ENCODE data around the gene GLCE.
A peak's percentile ranks its signal among the peaks of the same experiment; 100 is the strongest.

The GLCE gene

DNA sequence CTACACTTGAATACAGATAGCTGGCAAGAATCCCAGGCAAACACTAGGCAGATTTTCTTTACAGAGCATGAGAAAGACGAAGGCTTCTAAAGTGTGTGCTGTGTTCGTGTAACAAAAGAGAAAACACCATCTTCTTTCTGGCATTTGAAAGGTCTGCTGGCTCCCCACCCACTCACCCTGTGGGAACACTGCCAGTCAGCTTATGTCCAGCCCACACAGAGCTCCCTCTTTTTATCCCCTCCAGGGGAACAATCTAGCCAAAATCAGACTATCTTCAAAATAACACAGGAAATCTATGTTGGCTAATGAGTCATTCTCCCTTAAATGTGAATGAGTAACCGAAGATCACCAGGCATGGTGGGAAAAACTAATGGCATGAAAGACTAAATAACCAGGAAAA is 92.7 kb downstream of the GLCE start:
- no CpG with 5 or more reads among the region's 3 CpGs for WGBS, 2 donors (ENCODE audit: extremely low coverage in 2 of 2, insufficient read length in 2 of 2, insufficient replicate concordance in 1 of 2)

DNA sequence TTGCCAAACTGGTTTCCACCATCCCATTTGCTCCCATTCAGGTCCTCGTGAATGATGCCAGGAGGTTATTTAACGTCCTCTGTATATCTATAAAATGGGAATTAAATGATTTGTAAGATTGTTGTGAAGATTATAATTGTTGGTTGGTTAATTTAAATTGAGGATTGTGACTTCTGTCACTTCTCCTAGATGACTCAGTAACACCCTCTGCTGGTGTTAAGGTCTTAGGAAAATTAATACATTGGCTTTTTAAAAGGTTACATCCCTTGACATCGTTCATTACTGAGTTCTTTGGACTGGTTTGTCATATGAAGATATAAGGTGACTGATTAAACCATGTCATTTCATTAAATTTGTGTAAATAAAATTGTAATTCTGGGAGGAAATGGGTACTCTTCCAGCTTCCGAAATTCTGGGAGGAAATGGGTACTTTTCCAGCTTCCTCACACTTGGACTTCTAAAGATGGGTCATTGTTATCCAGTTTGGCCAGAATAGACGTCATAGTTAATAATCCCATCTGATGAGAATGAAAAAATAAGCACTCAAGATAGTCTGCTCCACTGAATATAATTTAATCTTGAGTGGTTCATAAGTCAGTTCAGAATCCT is 105.0 kb downstream of the GLCE start:
- Histone ChIP-seq H3K4ac (ENCODE audit: low read length) (no peak overlapping the region), H2BK120ac (ENCODE audit: low read depth, low read length) (no peak overlapping the region), H3K14ac (ENCODE audit: low read length) (no peak overlapping the region), H4K8ac (ENCODE audit: low read depth, low read length) (no peak overlapping the region), H3K9me3 (replicated peaks in 1 of 2; ENCODE audit: control insufficient read depth in 2 of 2, insufficient read depth in 1 of 2, low read depth in 1 of 2, low read length in 2 of 2) (no peaks in the 10 kb centered on the region), H3K4me3 (ENCODE audit: low read length in 2 of 2) (no peak overlapping the region), H3K18ac (ENCODE audit: low read length) (no peak overlapping the region), H2BK12ac (ENCODE audit: low read length) (no peak overlapping the region), H3K4me1 (ENCODE audit: control insufficient read depth in 2 of 2, insufficient read depth in 1 of 2, low read depth in 1 of 2, low read length in 2 of 2) (no peaks in the 10 kb centered on the region), H3K27ac (replicated peaks; ENCODE audit: low read length) (no peak overlapping the region), H3K79me1 (ENCODE audit: low read depth, low read length) (no peaks in the 10 kb centered on the region), H2AK5ac (ENCODE audit: low read depth, low read length) (no peak overlapping the region), H3K9ac (ENCODE audit: low read depth, low read length, poor library complexity) (no peak overlapping the region), H3K36me3 (replicated peaks in 1 of 2; ENCODE audit: control insufficient read depth in 2 of 2, insufficient read depth in 2 of 2, low read length in 2 of 2) (no peaks in the 10 kb centered on the region), H2AFZ (ENCODE audit: low read length) (no peak overlapping the region), H2BK5ac (ENCODE audit: low read length) (no peak overlapping the region), H3K4me2 (ENCODE audit: insufficient read depth, low read length, poor library complexity, severe bottlenecking) (no peak overlapping the region), H4K91ac (ENCODE audit: low read depth, low read length, poor library complexity) (no peak overlapping the region), H3K27me3 (ENCODE audit: control insufficient read depth in 3 of 3, insufficient read depth in 3 of 3, low read depth in 1 of 3, low read length in 3 of 3) (no peaks in the 10 kb centered on the region), H3K23ac (ENCODE audit: low read depth, low read length, poor library complexity) (no peak overlapping the region), H2BK15ac (ENCODE audit: low read length) (no peak overlapping the region)
- WGBS, 2 donors (ENCODE audit: extremely low coverage in 2 of 2, insufficient read length in 2 of 2, insufficient replicate concordance in 1 of 2), result no CpG with 5 or more reads among the region's 5 CpGs
- no peak for DNase-seq (ENCODE audit: low spot score)

More for the DNA sequence above, 92.7 kb downstream of the GLCE start:
- H3K36me3 ChIP-seq (replicated peaks in 1 of 2; ENCODE audit: control insufficient read depth in 2 of 2, insufficient read depth in 2 of 2, low read length in 2 of 2), result no peaks in the 10 kb centered on the region
- no peak overlapping the region for H3K4me3 ChIP-seq (ENCODE audit: low read length in 2 of 2)
- H2BK5ac ChIP-seq (ENCODE audit: low read length), result no peak overlapping the region
- DNase-seq (ENCODE audit: low spot score), result peak; percentile 6
- no peak overlapping the region for H2BK120ac ChIP-seq (ENCODE audit: low read depth, low read length)
- peaks cover 0 to 4% of the 10 kb centered on the region in 2 donors for H3K4me1 ChIP-seq (ENCODE audit: control insufficient read depth in 2 of 2, insufficient read depth in 1 of 2, low read depth in 1 of 2, low read length in 2 of 2)
- H3K4me2 ChIP-seq (ENCODE audit: insufficient read depth, low read length, poor library complexity, severe bottlenecking), result no peak overlapping the region
- no peak overlapping the region for H2BK15ac ChIP-seq (ENCODE audit: low read length)
- H3K18ac ChIP-seq (ENCODE audit: low read length), result no peak overlapping the region
- no peak overlapping the region for H3K23ac ChIP-seq (ENCODE audit: low read depth, low read length, poor library complexity)
- no peak overlapping the region for H4K91ac ChIP-seq (ENCODE audit: low read depth, low read length, poor library complexity)
- no peaks in the 10 kb centered on the region for H3K79me1 ChIP-seq (ENCODE audit: low read depth, low read length)
- H3K27me3 ChIP-seq (ENCODE audit: control insufficient read depth in 3 of 3, insufficient read depth in 3 of 3, low read depth in 1 of 3, low read length in 3 of 3), result no peaks in the 10 kb centered on the region
- H3K9ac ChIP-seq (ENCODE audit: low read depth, low read length, poor library complexity), result no peak overlapping the region
- H2AFZ ChIP-seq (ENCODE audit: low read length), result peak overlapping the region; percentile 27
- no peak overlapping the region for H2AK5ac ChIP-seq (ENCODE audit: low read depth, low read length)
- H3K27ac ChIP-seq (replicated peaks; ENCODE audit: low read length), result peak overlapping the region; percentile 24
- no peak overlapping the region for H4K8ac ChIP-seq (ENCODE audit: low read depth, low read length)
- H2BK12ac ChIP-seq (ENCODE audit: low read length), result no peak overlapping the region
- no peak overlapping the region for H3K4ac ChIP-seq (ENCODE audit: low read length)
- H3K9me3 ChIP-seq (replicated peaks in 1 of 2; ENCODE audit: control insufficient read depth in 2 of 2, insufficient read depth in 1 of 2, low read depth in 1 of 2, low read length in 2 of 2), result peaks cover 0 to 2% of the 10 kb centered on the region in 2 donors
- no peak overlapping the region for H3K14ac ChIP-seq (ENCODE audit: low read length)

DNA sequence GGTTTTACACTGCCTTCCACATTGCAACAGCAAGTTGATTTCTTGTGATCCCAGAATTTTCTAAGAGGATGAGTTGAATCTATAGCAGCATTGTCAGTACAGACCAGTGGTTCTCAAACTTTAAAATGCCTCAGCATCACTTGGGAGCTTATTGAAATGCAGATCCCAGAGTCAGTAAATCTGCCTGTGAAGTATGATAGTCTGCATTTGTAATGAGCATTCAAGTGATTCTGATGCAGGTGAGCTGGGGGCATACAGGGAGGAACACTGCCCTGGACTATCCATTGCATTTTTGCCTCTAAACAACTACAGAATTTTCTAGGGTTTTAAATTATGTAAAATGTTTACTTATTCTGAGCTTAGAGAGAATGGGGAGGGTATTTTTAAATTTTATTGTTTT is 110.8 kb downstream of the GLCE start:
- Histone ChIP-seq H3K36me3 (replicated peaks in 1 of 2; ENCODE audit: control insufficient read depth in 2 of 2, insufficient read depth in 2 of 2, low read length in 2 of 2) (no peaks in the 10 kb centered on the region), H2BK5ac (ENCODE audit: low read length) (no peak overlapping the region), H3K9me3 (replicated peaks in 1 of 2; ENCODE audit: control insufficient read depth in 2 of 2, insufficient read depth in 1 of 2, low read depth in 1 of 2, low read length in 2 of 2) (no peaks in the 10 kb centered on the region), H3K4me2 (ENCODE audit: insufficient read depth, low read length, poor library complexity, severe bottlenecking) (no peak overlapping the region), H3K18ac (ENCODE audit: low read length) (no peak overlapping the region), H2BK15ac (ENCODE audit: low read length) (no peak overlapping the region), H2AFZ (ENCODE audit: low read length) (no peak overlapping the region), H3K27me3 (ENCODE audit: control insufficient read depth in 3 of 3, insufficient read depth in 3 of 3, low read depth in 1 of 3, low read length in 3 of 3) (no peaks in the 10 kb centered on the region), H4K8ac (ENCODE audit: low read depth, low read length) (no peak overlapping the region), H4K91ac (ENCODE audit: low read depth, low read length, poor library complexity) (no peak overlapping the region), H3K27ac (replicated peaks; ENCODE audit: low read length) (no peak overlapping the region), H3K23ac (ENCODE audit: low read depth, low read length, poor library complexity) (no peak overlapping the region), H2BK120ac (ENCODE audit: low read depth, low read length) (no peak overlapping the region), H3K4me1 (ENCODE audit: control insufficient read depth in 2 of 2, insufficient read depth in 1 of 2, low read depth in 1 of 2, low read length in 2 of 2) (peaks cover 0 to 17% of the 10 kb centered on the region in 2 donors), H2AK5ac (ENCODE audit: low read depth, low read length) (no peak overlapping the region), H3K4ac (ENCODE audit: low read length) (no peak overlapping the region), H3K14ac (ENCODE audit: low read length) (no peak overlapping the region), H2BK12ac (ENCODE audit: low read length) (no peak overlapping the region), H3K79me1 (ENCODE audit: low read depth, low read length) (no peaks in the 10 kb centered on the region), H3K9ac (ENCODE audit: low read depth, low read length, poor library complexity) (no peak overlapping the region), H3K4me3 (ENCODE audit: low read length in 2 of 2) (no peak overlapping the region)
- DNase-seq (ENCODE audit: low spot score), result no peak

DNA sequence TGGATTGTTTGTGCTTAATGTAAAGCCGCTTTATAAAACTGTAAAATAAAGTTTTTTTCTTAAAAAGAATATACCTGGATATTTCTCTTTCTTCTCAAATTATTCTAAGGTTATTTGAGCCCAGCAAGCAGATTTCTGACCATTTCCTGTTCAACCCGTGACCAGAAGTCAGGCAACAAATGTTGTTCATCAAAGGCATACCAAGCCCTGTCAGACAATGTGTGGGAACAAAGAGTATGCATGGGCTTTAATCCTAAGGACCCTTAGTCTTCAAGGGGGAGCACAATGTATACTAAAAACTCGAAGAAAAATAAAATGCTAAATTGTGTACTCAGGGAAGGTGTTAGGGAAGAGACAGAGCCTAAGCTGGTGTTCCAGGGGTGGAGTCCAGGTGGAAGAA is 111.7 kb downstream of the GLCE start:
- Histone ChIP-seq H3K4me2 (ENCODE audit: insufficient read depth, low read length, poor library complexity, severe bottlenecking) (no peak overlapping the region), H3K27ac (replicated peaks; ENCODE audit: low read length) (no peak overlapping the region), H3K4me1 (ENCODE audit: control insufficient read depth in 2 of 2, insufficient read depth in 1 of 2, low read depth in 1 of 2, low read length in 2 of 2) (peaks cover 0 to 20% of the 10 kb centered on the region in 2 donors), H2BK15ac (ENCODE audit: low read length) (no peak overlapping the region), H2BK120ac (ENCODE audit: low read depth, low read length) (no peak overlapping the region), H2AK5ac (ENCODE audit: low read depth, low read length) (no peak overlapping the region), H4K8ac (ENCODE audit: low read depth, low read length) (no peak overlapping the region), H3K4ac (ENCODE audit: low read length) (no peak overlapping the region), H4K91ac (ENCODE audit: low read depth, low read length, poor library complexity) (no peak overlapping the region), H3K9ac (ENCODE audit: low read depth, low read length, poor library complexity) (no peak overlapping the region), H3K79me1 (ENCODE audit: low read depth, low read length) (no peaks in the 10 kb centered on the region), H3K9me3 (replicated peaks in 1 of 2; ENCODE audit: control insufficient read depth in 2 of 2, insufficient read depth in 1 of 2, low read depth in 1 of 2, low read length in 2 of 2) (no peaks in the 10 kb centered on the region), H2AFZ (ENCODE audit: low read length) (no peak overlapping the region), H3K23ac (ENCODE audit: low read depth, low read length, poor library complexity) (no peak overlapping the region), H3K18ac (ENCODE audit: low read length) (no peak overlapping the region), H3K27me3 (ENCODE audit: control insufficient read depth in 3 of 3, insufficient read depth in 3 of 3, low read depth in 1 of 3, low read length in 3 of 3) (no peaks in the 10 kb centered on the region), H2BK12ac (ENCODE audit: low read length) (no peak overlapping the region), H2BK5ac (ENCODE audit: low read length) (no peak overlapping the region), H3K14ac (ENCODE audit: low read length) (no peak overlapping the region), H3K36me3 (replicated peaks in 1 of 2; ENCODE audit: control insufficient read depth in 2 of 2, insufficient read depth in 2 of 2, low read length in 2 of 2) (no peaks in the 10 kb centered on the region), H3K4me3 (ENCODE audit: low read length in 2 of 2) (no peak overlapping the region)
- no CpG with 5 or more reads among the region's 3 CpGs for WGBS, 2 donors (ENCODE audit: extremely low coverage in 2 of 2, insufficient read length in 2 of 2, insufficient replicate concordance in 1 of 2)
- peak; percentile 9 for DNase-seq (ENCODE audit: low spot score)

All from neuronal stem cell (in vitro differentiated cells).